Transverse colon (tissue), 4 donors: ENCODE measurements around the gene SSH3.

ENCODE experiments used
- CTCF ChIP-seq, 5 experiments: fragments of 200-600 bp in 3 of 5; fragments of 450-650 bp in 2 of 5; sonication (generic) in 3 of 5; IDR thresholded peaks; 1 replicate in 2 of 5; 2 replicates in 3 of 5; pipeline ENCODE4 v1.5.1; 2016 to 2017; ENCODE audit warnings: antibody characterized with exemption in 5 of 5, inconsistent platforms in 3 of 5, mild to moderate bottlenecking in 2 of 5, moderate library complexity in 1 of 5
- EP300 ChIP-seq: sonication (generic); formaldehyde crosslinking; IDR thresholded peaks from one replicate; pipeline ENCODE4 v1.6.1; 2017; ENCODE audit warnings: antibody characterized with exemption, low read depth
- POLR2A ChIP-seq: fragments of 450-650 bp; IDR thresholded peaks from one replicate; pipeline ENCODE4 v1.6.1; 2016; ENCODE audit warnings: antibody characterized with exemption, mild to moderate bottlenecking, moderate library complexity
- POLR2AphosphoS5 ChIP-seq, 3 donors: sonication (generic); formaldehyde crosslinking; IDR thresholded peaks; one replicate each; pipeline ENCODE4 v1.6.1; 2016; ENCODE audit warnings: antibody characterized with exemption in 3 of 3

- TF ChIP-seq POLR2AphosphoS5 (IDR thresholded peaks at IDR 0.05) (no peak), CTCF (IDR thresholded peaks at IDR 0.05) (no peak), POLR2A (no peak), EP300 (no peak)
Observed at GRCh38 chr11:67299471-67300191, 3.7 kb upstream of the SSH3 start.
